ENCODE measurements around the gene DLG2.

Gene DLG2

DNA sequence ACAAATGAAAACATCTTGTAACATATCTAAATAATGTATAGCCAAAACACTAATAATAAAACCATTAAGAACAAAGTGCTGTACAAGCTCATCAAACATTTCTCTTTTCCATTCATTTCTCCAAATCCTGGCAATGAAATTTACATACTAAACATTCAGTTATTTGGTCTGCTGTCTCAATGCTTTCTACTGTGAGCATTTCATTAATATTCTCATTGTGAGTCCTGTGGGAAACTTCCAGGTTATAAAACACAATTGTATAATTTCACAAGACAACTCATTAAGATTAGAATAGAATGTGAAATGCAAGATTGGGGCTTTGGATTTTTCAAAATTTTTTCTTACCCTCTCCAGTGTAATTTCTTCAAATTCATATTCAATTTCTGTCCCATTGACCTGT, 1464.0 kb downstream of the DLG2 start:
- H3K4me1 Mint-ChIP-seq = no peaks in the 10 kb centered on the region
- no peaks in the 10 kb centered on the region for H3K36me3 Mint-ChIP-seq
- H3K9me3 Mint-ChIP-seq = peaks cover 17% of the 10 kb centered on the region
- no peaks in the 10 kb centered on the region for H3K27me3 Mint-ChIP-seq
- no peak overlapping the region for H3K27ac Mint-ChIP-seq
- no peak overlapping the region for H3K4me3 Mint-ChIP-seq

DNA sequence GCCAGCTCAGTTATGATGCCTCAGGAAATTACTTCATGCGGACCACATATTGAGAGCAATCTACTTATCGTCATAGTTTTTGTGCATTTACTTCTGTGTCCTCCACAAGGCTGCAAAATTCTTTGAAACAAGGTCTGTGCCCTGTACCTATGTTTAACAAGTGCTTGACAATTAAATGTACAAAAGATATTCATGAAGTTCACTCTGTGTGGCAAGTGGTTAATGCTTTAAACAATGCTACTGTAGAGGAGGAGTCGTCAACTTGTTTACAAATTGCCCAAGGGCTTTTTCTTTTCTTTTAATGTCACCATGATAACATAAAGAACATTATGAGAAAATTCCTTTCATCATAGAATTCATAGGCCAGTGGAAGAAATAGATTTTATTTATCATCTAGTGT, 1469.5 kb downstream of the DLG2 start:
- peaks cover 29% of the 10 kb centered on the region for H3K9me3 Mint-ChIP-seq
- no peaks in the 10 kb centered on the region for H3K27me3 Mint-ChIP-seq
- H3K27ac Mint-ChIP-seq = no peak overlapping the region

DNA sequence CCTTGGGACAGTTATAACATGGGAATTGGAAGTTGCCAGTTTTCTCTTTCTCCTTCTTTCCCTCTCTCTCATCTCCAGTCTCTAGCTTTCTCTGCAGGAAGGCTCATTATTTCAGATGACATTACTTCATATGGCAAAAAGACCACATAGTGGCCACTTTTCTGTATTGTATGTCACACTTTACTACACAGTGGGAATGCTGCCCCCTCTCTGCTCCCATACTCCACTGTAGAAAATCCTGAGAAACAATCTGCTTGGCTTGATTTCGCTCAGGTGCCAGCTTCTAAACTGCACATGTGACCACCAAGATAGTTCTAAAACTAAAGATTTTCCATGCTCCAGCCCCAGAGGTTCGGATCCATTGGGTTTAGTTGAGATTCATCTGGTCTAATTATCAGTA, 1480.3 kb downstream of the DLG2 start:
- no peak overlapping the region for H3K27ac Mint-ChIP-seq
- no peaks in the 10 kb centered on the region for H3K27me3 Mint-ChIP-seq
- no peak overlapping the region for H3K4me3 Mint-ChIP-seq
- H3K36me3 Mint-ChIP-seq = no peaks in the 10 kb centered on the region
- H3K4me1 Mint-ChIP-seq = no peaks in the 10 kb centered on the region
- peaks cover 5% of the 10 kb centered on the region for H3K9me3 Mint-ChIP-seq

More for the DNA sequence above, 1469.5 kb downstream of the DLG2 start:
- Mint-ChIP-seq H3K4me3 (no peak overlapping the region), H3K4me1 (no peaks in the 10 kb centered on the region), H3K36me3 (no peaks in the 10 kb centered on the region)

DNA sequence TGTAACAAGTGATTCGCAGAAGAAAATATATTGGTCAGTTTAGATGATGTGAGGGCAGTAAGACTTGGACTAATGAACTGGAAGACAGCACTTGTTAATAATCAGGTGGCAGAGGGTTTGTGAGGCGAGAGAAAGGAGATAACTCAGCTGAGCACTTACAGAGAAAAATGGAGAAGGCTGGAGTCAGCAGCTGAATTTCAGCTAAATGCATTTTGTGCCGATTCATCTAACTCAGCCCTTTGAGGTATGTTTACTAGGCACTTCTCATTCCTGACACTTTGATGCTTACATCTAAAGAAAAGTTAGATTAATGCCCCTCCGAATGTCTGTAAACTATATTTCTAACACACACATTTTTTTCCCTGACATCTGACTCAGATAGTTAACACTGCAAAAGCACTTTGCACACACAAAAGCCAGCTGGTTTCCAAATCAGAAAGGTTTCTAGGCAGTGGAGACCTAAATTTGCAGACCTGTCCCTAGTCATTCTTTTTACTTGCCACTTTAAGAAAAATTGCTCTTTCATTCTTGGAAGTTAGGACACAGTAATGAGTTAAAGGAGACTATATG, 1481.4 kb downstream of the DLG2 start:
- Mint-ChIP-seq H3K4me3 (no peak overlapping the region), H3K9me3 (peaks cover 6% of the 10 kb centered on the region), H3K4me1 (no peaks in the 10 kb centered on the region), H3K27ac (no peak overlapping the region), H3K36me3 (no peaks in the 10 kb centered on the region), H3K27me3 (no peaks in the 10 kb centered on the region)

DNA sequence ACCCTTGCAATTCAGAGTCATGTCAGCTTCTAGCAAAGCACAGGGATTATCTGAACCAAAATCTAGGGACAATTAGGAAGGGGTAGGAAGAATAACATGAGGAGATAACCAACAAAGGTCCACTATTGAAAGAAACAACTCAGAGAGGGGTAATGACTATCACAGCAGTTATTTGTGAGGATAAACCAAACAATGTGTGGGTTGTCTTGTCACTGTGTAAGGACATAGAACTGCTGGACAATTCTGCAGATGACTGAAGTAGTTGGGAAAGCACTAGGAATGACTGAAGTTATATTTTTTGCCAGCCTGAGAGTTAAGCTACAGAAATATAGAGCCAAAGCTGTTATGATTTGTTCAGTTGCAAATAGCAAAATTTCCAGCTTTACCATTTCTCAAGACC, 1482.6 kb downstream of the DLG2 start:
- H3K4me3 Mint-ChIP-seq = no peak overlapping the region
- H3K9me3 Mint-ChIP-seq = peaks cover 10% of the 10 kb centered on the region
- H3K27ac Mint-ChIP-seq = no peak overlapping the region

DNA sequence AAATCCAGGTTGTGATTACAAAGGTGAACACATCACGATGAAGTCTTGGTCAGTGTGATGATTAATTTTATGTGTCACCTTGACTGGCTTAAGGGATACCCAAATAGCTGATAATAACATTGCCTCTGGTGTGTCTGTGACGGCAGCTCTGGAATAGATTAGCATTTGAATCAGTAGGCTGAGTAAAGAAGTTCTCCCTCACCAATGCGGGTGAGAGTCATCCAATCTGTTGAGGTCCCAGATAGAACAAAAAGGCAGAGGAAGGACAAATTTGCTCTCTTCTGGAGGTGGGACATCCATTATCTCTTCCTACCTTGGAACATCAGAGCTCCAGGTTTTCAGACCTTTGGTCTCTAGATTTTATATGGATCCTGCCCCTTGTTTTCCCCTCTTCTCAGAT, 1484.7 kb downstream of the DLG2 start:
- Mint-ChIP-seq H3K27me3 (no peaks in the 10 kb centered on the region), H3K36me3 (no peaks in the 10 kb centered on the region), H3K27ac (no peak overlapping the region), H3K4me3 (no peak overlapping the region), H3K4me1 (no peaks in the 10 kb centered on the region), H3K9me3 (peaks cover 10% of the 10 kb centered on the region)

More for the DNA sequence above, 1482.6 kb downstream of the DLG2 start:
- H3K4me1 Mint-ChIP-seq = no peaks in the 10 kb centered on the region
- no peaks in the 10 kb centered on the region for H3K36me3 Mint-ChIP-seq
- no peaks in the 10 kb centered on the region for H3K27me3 Mint-ChIP-seq

DNA sequence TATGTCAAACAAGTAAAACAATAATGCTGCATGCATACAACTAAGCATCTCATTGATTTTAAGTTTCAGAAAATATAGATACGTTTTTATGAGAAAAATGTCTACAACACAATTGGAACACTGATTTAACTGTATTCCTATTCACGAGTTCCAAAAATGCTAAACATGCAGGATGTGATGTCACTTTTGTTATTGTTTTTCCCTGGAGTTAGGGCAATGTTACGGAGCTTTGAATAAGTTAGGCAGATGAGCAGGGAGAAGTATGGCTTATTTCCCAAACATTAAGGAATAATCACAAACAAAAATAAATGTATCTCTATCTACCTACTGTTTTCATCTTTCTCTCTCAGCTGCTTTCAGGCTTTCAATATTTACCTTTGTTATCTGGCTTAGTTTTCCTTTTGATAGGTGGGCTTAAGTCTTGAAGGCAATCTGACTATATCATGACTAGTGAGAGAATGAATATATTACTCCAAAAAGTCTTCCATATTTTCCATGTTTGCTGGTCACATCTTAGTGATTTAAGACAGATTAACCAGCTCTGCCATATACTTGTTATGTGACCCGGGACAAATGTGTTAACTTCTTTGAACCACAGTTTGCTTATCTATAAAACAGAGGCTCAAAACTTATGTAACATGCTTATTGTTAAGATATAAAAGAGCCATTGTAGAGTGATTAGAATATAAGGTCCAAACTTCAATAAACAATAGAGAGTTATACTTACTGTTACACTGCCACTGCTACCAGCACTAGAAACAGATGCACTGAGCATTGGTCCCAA, 1486.6 kb downstream of the DLG2 start:
- Mint-ChIP-seq H3K27ac (no peak overlapping the region), H3K9me3 (peaks cover 19% of the 10 kb centered on the region), H3K4me3 (no peak overlapping the region), H3K36me3 (no peaks in the 10 kb centered on the region), H3K27me3 (no peaks in the 10 kb centered on the region), H3K4me1 (no peaks in the 10 kb centered on the region)

DNA sequence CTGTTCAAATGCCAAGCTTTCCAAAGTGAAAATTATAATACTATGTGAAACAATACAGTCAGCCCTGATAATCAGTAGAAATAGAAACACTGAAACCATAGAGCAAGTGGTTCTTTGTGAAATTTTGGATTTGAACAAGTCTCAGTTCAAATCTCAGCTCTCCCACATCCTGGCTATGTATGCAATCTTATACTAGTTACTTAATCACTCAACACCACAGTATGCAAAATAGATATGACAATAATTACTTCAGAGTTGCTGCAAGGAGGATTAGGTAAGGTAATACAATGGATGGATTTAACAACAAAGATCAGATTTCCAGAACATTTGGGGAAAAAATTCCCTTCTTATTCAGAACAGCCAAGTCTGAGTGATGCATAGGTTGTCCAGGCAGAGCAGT, 1489.2 kb downstream of the DLG2 start:
- H3K9me3 Mint-ChIP-seq = peaks cover 23% of the 10 kb centered on the region
- H3K4me3 Mint-ChIP-seq = no peak overlapping the region
- H3K27me3 Mint-ChIP-seq = no peaks in the 10 kb centered on the region
- H3K36me3 Mint-ChIP-seq = no peaks in the 10 kb centered on the region
- no peak overlapping the region for H3K27ac Mint-ChIP-seq
- H3K4me1 Mint-ChIP-seq = no peaks in the 10 kb centered on the region

DNA sequence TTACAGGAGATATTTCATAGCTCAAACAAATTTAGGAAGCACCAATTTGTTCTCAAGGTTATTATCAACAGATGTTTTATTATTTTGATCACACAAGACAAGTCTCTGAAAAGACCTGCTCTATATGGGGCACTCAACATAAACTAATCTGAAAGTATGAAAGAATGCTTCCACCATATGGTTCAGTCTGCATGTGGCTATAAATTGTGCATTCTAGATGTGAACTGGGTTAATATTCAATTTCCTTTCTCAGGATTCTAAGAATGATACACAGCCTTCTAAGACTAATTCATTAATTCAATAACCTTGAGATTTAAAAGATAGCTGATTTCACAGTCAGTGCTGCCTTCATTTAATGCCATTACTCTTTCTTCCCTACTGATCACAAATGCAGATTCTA, 1489.6 kb downstream of the DLG2 start:
- H3K4me1 Mint-ChIP-seq = no peaks in the 10 kb centered on the region
- no peaks in the 10 kb centered on the region for H3K27me3 Mint-ChIP-seq

DNA sequence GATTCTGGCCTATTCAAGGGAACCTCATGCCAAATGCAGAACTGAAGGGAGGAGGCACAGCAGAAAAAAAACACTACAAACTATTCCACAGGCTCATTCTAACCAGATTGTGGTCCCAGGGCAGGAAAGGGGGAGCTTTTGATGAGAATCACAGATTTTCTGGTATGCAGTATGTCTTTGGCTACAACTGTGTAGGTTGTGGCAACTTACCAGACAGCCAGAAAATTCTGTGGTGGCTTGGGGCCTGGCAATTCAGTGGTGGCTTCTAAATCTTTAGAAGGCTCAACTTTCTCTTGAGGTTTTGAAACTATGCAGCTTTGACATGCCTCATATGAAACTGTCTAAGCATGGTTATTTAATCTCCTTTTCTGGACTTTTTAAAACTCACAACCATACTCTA, 1490.2 kb downstream of the DLG2 start:
- no peaks in the 10 kb centered on the region for H3K4me1 Mint-ChIP-seq
- no peaks in the 10 kb centered on the region for H3K36me3 Mint-ChIP-seq
- peaks cover 23% of the 10 kb centered on the region for H3K9me3 Mint-ChIP-seq
- H3K27ac Mint-ChIP-seq = no peak overlapping the region
- H3K27me3 Mint-ChIP-seq = no peaks in the 10 kb centered on the region
- no peak overlapping the region for H3K4me3 Mint-ChIP-seq

More for the DNA sequence above, 1489.6 kb downstream of the DLG2 start:
- H3K9me3 Mint-ChIP-seq = peaks cover 23% of the 10 kb centered on the region
- no peak overlapping the region for H3K27ac Mint-ChIP-seq
- no peak overlapping the region for H3K4me3 Mint-ChIP-seq
- no peaks in the 10 kb centered on the region for H3K36me3 Mint-ChIP-seq

DNA sequence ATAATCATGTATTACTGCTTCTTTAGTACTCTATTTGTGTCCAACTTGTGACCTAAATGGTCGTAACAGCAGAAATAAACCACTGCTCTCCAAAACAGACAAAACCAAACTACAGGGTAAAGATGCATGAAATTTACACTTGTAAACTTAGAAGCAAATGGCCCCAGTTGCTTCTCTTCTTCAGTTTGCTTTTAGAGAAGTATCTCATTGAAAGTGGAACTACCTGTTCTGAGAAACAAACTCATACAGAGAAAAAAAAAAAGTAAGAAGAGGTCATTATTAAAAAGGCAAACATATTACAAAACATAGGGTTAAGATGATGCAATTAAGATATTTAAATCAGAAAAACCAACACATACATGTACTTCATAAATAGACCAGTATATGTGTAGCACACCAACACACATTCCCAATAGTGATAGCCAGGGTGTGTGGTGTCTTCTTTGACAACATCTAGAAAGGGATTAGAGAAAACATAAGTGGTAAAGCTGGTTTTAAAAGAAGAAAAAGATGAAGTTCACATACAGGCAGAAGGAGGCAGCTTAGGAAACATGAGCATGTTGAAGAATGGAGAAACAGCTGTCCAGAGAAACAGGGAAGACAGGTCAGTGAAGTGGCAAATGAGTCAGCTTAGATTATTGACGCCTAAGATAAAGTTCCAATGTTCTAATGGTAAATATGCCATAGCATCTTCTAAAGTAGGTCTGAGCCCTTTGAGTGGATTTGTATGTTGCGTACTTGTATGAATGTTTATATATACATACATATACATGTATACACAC, 1496.3 kb downstream of the DLG2 start:
- Mint-ChIP-seq H3K9me3 (peaks cover 7% of the 10 kb centered on the region), H3K4me3 (no peak overlapping the region), H3K36me3 (no peaks in the 10 kb centered on the region), H3K27me3 (no peaks in the 10 kb centered on the region), H3K27ac (no peak overlapping the region), H3K4me1 (no peaks in the 10 kb centered on the region)

DNA sequence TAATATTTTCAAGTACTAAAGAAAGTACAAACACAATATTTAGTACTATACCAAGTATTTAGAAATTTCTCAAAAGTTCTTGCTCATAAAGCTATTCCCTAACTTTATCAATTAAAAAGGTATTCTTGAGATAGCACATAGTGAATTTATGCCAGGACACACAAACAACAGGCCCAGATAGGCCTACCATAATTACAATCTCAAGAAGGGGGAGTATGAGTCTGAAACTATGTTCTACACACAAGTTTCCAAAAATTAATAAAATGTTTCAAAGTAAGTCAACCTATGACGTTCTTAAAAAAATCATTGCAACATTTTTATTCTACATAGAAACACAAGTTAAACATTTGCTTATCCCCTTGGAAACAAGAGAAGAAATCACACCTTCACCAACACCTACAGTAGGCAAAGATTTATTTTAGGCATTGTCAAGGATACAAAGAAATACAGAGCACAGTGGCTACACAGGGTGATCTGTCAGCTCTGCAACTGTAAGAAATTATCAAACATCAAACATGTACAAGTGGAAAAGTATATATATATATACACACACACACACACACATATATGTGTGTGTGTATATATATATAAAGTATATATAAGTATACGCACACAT, 1497.1 kb downstream of the DLG2 start:
- no peak overlapping the region for H3K27ac Mint-ChIP-seq
- H3K27me3 Mint-ChIP-seq = no peaks in the 10 kb centered on the region
- H3K36me3 Mint-ChIP-seq = no peaks in the 10 kb centered on the region
- no peak overlapping the region for H3K4me3 Mint-ChIP-seq
- H3K4me1 Mint-ChIP-seq = no peaks in the 10 kb centered on the region
- no peaks in the 10 kb centered on the region for H3K9me3 Mint-ChIP-seq

DNA sequence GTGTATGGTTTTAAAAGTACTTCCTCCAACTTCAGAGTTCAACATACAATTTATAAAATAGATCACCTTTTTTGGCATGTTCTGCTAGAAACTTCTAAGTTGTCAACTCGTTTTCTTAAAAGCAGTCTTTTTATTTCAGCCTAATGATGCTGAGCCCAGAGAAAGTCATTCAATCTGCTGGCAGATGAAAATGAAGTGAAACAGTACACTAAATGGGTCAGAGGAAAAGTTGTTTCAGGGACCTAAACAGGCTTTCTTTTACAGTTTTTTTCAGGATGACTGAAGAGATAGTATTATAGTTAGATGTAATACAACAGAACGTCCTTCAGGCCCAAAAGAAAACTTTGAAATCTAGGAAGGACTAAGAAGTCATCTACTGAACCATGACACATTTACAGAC, 1498.3 kb downstream of the DLG2 start:
- Mint-ChIP-seq H3K9me3 (peaks cover 5% of the 10 kb centered on the region), H3K36me3 (no peaks in the 10 kb centered on the region), H3K27me3 (no peaks in the 10 kb centered on the region), H3K4me3 (no peak overlapping the region), H3K27ac (no peak overlapping the region), H3K4me1 (no peaks in the 10 kb centered on the region)

DNA sequence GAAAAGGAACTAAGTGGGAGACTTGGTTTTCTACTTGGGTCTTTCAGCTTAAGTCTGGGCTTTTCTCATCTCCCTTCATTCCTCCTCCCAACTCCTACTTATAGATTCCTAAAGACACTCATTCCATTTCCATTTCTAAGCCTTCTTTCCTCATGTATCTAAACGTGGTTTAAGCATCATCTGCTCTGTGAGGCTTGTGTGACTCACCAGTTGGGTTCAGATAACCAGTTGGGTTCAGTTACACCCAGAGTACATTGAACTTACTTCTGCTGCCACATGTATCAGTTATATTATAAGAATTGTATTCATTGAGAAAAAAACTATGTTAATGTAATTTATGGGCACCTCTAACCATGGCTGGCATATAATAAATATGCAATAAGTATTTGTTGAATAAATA, 1509.8 kb downstream of the DLG2 start:
- Mint-ChIP-seq H3K4me1 (no peaks in the 10 kb centered on the region), H3K9me3 (peaks cover 6% of the 10 kb centered on the region), H3K27ac (no peak overlapping the region), H3K27me3 (no peaks in the 10 kb centered on the region), H3K36me3 (no peaks in the 10 kb centered on the region), H3K4me3 (no peak overlapping the region)

DNA sequence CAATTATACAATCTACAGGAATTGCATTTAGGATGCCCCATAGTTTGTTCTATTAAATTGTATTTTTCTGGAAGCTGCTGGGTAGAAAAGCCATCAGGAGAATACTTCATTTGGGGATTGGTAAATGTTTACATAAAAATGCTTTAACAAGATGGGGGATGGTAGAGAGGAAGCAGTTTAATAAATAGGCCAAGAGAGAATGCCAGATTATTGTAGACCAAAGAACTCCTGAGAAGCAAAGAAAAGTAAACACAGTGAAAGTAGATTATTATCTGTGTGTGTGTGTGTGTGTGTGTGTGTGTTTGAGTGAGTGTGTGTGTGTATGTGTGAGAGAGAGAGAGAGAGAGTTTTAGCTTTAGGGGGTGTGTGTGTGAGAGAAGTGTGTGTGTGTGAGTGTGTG, 1520.6 kb downstream of the DLG2 start:
- no peak overlapping the region for H3K27ac Mint-ChIP-seq
- no peaks in the 10 kb centered on the region for H3K9me3 Mint-ChIP-seq
- H3K4me3 Mint-ChIP-seq = no peak overlapping the region
- H3K27me3 Mint-ChIP-seq = no peaks in the 10 kb centered on the region
- no peaks in the 10 kb centered on the region for H3K4me1 Mint-ChIP-seq
- H3K36me3 Mint-ChIP-seq = no peaks in the 10 kb centered on the region

DNA sequence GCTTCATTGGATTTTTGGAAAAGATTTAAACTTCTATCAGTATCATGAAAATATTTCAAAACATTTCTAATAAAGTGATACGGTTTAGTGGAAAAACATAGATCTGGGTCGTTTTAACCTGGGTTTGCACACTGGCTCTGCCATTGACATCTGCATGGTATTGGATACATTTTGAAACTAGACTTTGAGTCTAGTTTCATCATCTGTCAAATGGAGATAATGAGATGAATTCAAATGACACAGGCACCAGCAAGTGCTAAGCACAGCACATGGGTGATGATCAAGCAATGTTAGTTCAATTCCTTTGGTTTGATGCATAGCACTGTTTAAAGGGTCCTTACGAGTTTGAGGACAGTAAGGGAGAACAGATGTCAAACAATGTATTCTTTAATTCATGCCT, 1522.0 kb downstream of the DLG2 start:
- Mint-ChIP-seq H3K27me3 (no peaks in the 10 kb centered on the region), H3K4me1 (no peaks in the 10 kb centered on the region), H3K4me3 (no peak overlapping the region), H3K36me3 (no peaks in the 10 kb centered on the region), H3K9me3 (no peaks in the 10 kb centered on the region), H3K27ac (no peak overlapping the region)

Data from activated naive CD4-positive, alpha-beta T cell treated with anti-CD3 and anti-CD28 coated beads, Interleukin-2, amount 50 U/mL, for 24 hours (primary cell).